K562 (cell line): Measurements from ENCODE around the gene SP140L. TPM values are rescaled to one million over a fixed set of nuclear protein-coding genes. Genes with fewer than 3 reads are reported as not detected.
"Not testable (repeated sequence)": the region's sequence is repeated elsewhere in the genome, so short reads cannot be mapped to it uniquely, and the experiment has no call there.

Experiments
- AFF4 ChIP-seq: sonication (generic); formaldehyde crosslinking; IDR thresholded peaks from 2 replicates; pipeline ENCODE4 v1.8.0; 2023; ENCODE audit warnings: mild to moderate bottlenecking, missing genetic modification reagents
- ATF3 ChIP-seq, 2 experiments: fragments of 450-650 bp in 1 of 2; sonication (generic) in 1 of 2; formaldehyde crosslinking in 1 of 2; IDR thresholded peaks in 1 of 2; conservative IDR thresholded peaks in 1 of 2; 2 replicates each; pipeline versions ENCODE4 v1.6.1 to v1.8.1; 2016 to 2023; ENCODE audit warnings: mild to moderate bottlenecking in 2 of 2, moderate library complexity in 2 of 2, inconsistent platforms in 1 of 2, missing genetic modification reagents in 1 of 2
- BRD9 ChIP-seq: fragments of 450-650 bp; IDR thresholded peaks from 2 replicates; pipeline ENCODE4 v1.6.1; 2018; ENCODE audit warnings: low read depth; ENCODE audit not compliant: partially characterized antibody
- CREB1 ChIP-seq, 2 experiments: sonication (generic) in 1 of 2; formaldehyde crosslinking in 1 of 2; IDR thresholded peaks; 2 replicates each; pipeline versions ENCODE4 v1.6.1 to v1.8.0; 2012 to 2022; ENCODE audit warnings: inconsistent platforms in 1 of 2, mild to moderate bottlenecking in 1 of 2, missing genetic modification reagents in 1 of 2, moderate library complexity in 1 of 2
- EP400 ChIP-seq: fragments of 450-650 bp; IDR thresholded peaks from 2 replicates; pipeline ENCODE4 v1.6.1; 2017; ENCODE audit warnings: antibody characterized with exemption, mild to moderate bottlenecking, moderate library complexity
- FOXK2 ChIP-seq, 2 experiments: fragments of 450-650 bp; IDR thresholded peaks in 1 of 2; conservative IDR thresholded peaks in 1 of 2; 2 replicates each; pipeline ENCODE4 v1.6.1; 2016; ENCODE audit warnings: low read depth in 2 of 2, mild to moderate bottlenecking in 1 of 2
- LCOR ChIP-seq: sonication (generic); formaldehyde crosslinking; IDR thresholded peaks from 2 replicates; pipeline ENCODE4 v1.8.0; 2022; ENCODE audit warnings: mild to moderate bottlenecking, missing genetic modification reagents
- MAFG ChIP-seq: fragments of 450-650 bp; conservative IDR thresholded peaks from 2 replicates; pipeline ENCODE4 v1.6.1; 2016; ENCODE audit warnings: missing genetic modification characterization, missing compliant biosample characterization
- NFIC ChIP-seq: fragments of 450-650 bp; IDR thresholded peaks from 2 replicates; pipeline ENCODE4 v1.6.1; 2017; ENCODE audit warnings: mild to moderate bottlenecking, inconsistent platforms
- PBX2 ChIP-seq, 2 experiments: IDR thresholded peaks in 1 of 2; conservative IDR thresholded peaks in 1 of 2; 2 replicates each; pipeline ENCODE4 v1.6.1; 2016; ENCODE audit warnings: low read depth in 2 of 2, mild to moderate bottlenecking in 1 of 2, missing compliant biosample characterization in 1 of 2, missing genetic modification characterization in 1 of 2, moderate library complexity in 1 of 2
- PKNOX1 ChIP-seq: fragments of 450-650 bp; IDR thresholded peaks from 2 replicates; pipeline ENCODE4 v1.6.1; 2016
- POLR2A ChIP-seq: fragments of 450-650 bp; conservative IDR thresholded peaks from 2 replicates; pipeline ENCODE4 v1.6.1; 2016
- POLR2B ChIP-seq: fragments of 450-650 bp; IDR thresholded peaks from 2 replicates; pipeline ENCODE4 v1.6.1; 2018; ENCODE audit warnings: low read depth; ENCODE audit not compliant: partially characterized antibody
- POLR2G ChIP-seq: fragments of 200-400 bp; formaldehyde crosslinking; IDR thresholded peaks from 2 replicates; pipeline ENCODE4 v1.6.1; 2017; ENCODE audit warnings: low read depth, mild to moderate bottlenecking, antibody characterized with exemption, low read length, moderate library complexity
- TCF3 ChIP-seq: sonication (generic); formaldehyde crosslinking; IDR thresholded peaks from 2 replicates; pipeline ENCODE4 v1.4.0; 2020; ENCODE audit warnings: mild to moderate bottlenecking, missing genetic modification reagents
- ZFX ChIP-seq: sonication (generic); formaldehyde crosslinking; IDR thresholded peaks from 2 replicates; pipeline ENCODE4 v1.8.0; 2022; ENCODE audit warnings: mild to moderate bottlenecking, missing genetic modification reagents, moderate library complexity
- ZNF79 ChIP-seq: fragments of 250-450 bp; sonication (Bioruptor Pico); IDR thresholded peaks from 2 replicates; pipeline ENCODE4 v1.4.0; 2020; ENCODE audit warnings: low read depth, mild to moderate bottlenecking, moderate library complexity
- polyA plus RNA-seq, 8 experiments: library from polyadenylated mRNA; depleted of rRNA in 4 of 8; stranded (reverse) in 5 of 8; unstranded in 3 of 8; fragments of >200 nt; fragmentation: Nextera tagmentation in 2 of 8; fragmentation: Illumina TruSeq in 1 of 8; extraction: Ambion mirVana in 2 of 8; extraction: Trizol in 1 of 8; gene quantifications; 2 replicates each; pipeline versions ENCODE4 v1.2.1 to v1.2.3, GENCODE V29; 2011 to 2014; ENCODE audit warnings: inconsistent platforms in 1 of 8, missing spikeins in 1 of 8
- total RNA-seq, 7 experiments: library from RNA; depleted of rRNA in 6 of 7; stranded (reverse); fragments of >200 nt in 6 of 7; fragmentation: Illumina TruSeq in 2 of 7; extraction: Trizol in 2 of 7; gene quantifications; 2 replicates each; pipeline versions ENCODE4 v1.2.1 to v1.2.3, GENCODE V29; 2011 to 2021; ENCODE audit warnings: low replicate concordance in 1 of 7

The SP140L gene
- total and polyA plus RNA-seq, 9 of the 15 experiments (the other 6 are each of a cell fraction or from before 2014, with no cell fraction given): 4.0 to 15.5 (median 11.3) TPM

- TF ChIP-seq ATF3 (IDR thresholded peaks at IDR 0.05) (peak; percentile 33; the same call in 1 of the 2 replicates), MAFG (tag) (0 out of 2 replicates have a peak, but pooled peaks have one; percentile 10), TCF3 (0 out of 2 replicates have a peak, but pooled peaks have one; percentile 21), ZNF79 (CRISPR knock-in tag) (peak; percentile 55; the same call in 1 of the 2 replicates), PKNOX1 (peak; percentile 86), POLR2A (peak; percentile 74), BRD9 (peak; percentile 43), CREB1 (CRISPR knock-in tag; IDR thresholded peaks at IDR 0.05) (peak; percentile 41; the same call in 1 of the 2 replicates), PBX2 (tag; conservative IDR thresholded peaks at IDR 0.05; ENCODE audit: low read depth) (0 out of 2 replicates have a peak, but pooled peaks have one; percentile 20), AFF4 (CRISPR knock-in tag) (0 out of 2 replicates have a peak, but pooled peaks have one; percentile 52), POLR2G (peak; percentile 58), FOXK2 (conservative IDR thresholded peaks at IDR 0.05 in 1 of 2, IDR thresholded peaks at IDR 0.05 in 1 of 2; ENCODE audit: low read depth in 2 of 2) (peak; percentile 86 to 87), POLR2B (peak; percentile 42), EP400 (peak; percentile 78), NFIC (peak; percentile 13; the same call in 1 of the 2 replicates), ZFX (CRISPR knock-in tag) (peak; percentile 37), LCOR (CRISPR knock-in tag) (0 out of 2 replicates have a peak, but pooled peaks have one; percentile 53)
- TF ChIP-seq ATF3 (CRISPR knock-in tag; conservative IDR thresholded peaks at IDR 0.05); CREB1 (IDR thresholded peaks at IDR 0.05); PBX2 (CRISPR knock-in tag; IDR thresholded peaks at IDR 0.05; ENCODE audit: low read depth): not testable (repeated sequence)
These were observed 15.0 kb downstream of the SP140L start (continued) for GRCh38 chr2:230341936-230342528.
